Tibial artery (tissue), 4 donors: ENCODE results near the gene MYO10.

ENCODE experiments used
- DNase-seq, 2 donors: peaks; one replicate each; pipeline ENCODE4 v3.0.0-alpha.2; 2019
- H3K27ac ChIP-seq, 2 donors: fragments of 200-600 bp; sonication (generic) in 1 of 2; 1 replicate in 1 of 2; 2 replicates in 1 of 2; pipeline ENCODE4 v1.5.1; 2018 to 2019; ENCODE audit warnings: mild to moderate bottlenecking in 1 of 2
- H3K27me3 ChIP-seq, 2 donors: fragments of 200-600 bp; sonication (generic) in 1 of 2; one replicate each; pipeline versions ENCODE4 v1.5.1 to v1.6.0; 2016 to 2019
- H3K36me3 ChIP-seq, 3 donors: fragments of 200-600 bp; sonication (generic) in 2 of 3; one replicate each; pipeline ENCODE4 v1.5.1; 2016 to 2019; ENCODE audit warnings: mild to moderate bottlenecking in 2 of 3
- H3K4me1 ChIP-seq, 4 donors: fragments of 200-600 bp; sonication (generic) in 2 of 4; 1 replicate in 3 of 4; 2 replicates in 1 of 4; pipeline ENCODE4 v1.5.1; 2016 to 2019
- H3K4me3 ChIP-seq, 2 donors: fragments of 200-600 bp; sonication (generic) in 1 of 2; 1 replicate in 1 of 2; 2 replicates in 1 of 2; pipeline ENCODE4 v1.5.1; 2018 to 2019; ENCODE audit warnings: mild to moderate bottlenecking in 2 of 2
- H3K9me3 ChIP-seq, 3 donors: fragments of 200-600 bp; sonication (generic) in 1 of 3; one replicate each; pipeline ENCODE4 v1.5.1; 2016 to 2019
- CTCF ChIP-seq, 2 experiments: fragments of 200-600 bp in 1 of 2; fragments of 450-650 bp in 1 of 2; IDR thresholded peaks; one replicate each; pipeline ENCODE4 v1.5.1; 2017 to 2019; ENCODE audit warnings: antibody characterized with exemption in 2 of 2, mild to moderate bottlenecking in 1 of 2, moderate library complexity in 1 of 2
- intact Hi-C: fragments of 100-400 bp; cut with DNase I; formaldehyde crosslinking; loops from one replicate; pipeline ENCODE4 v1.15.0; 2023; ENCODE audit warnings: low total_unique reads

Gene MYO10

GRCh38 chr5:16965581-16965980 is 29.5 kb upstream of the MYO10 start:
- H3K4me3 ChIP-seq: no peak overlapping the region
- H3K9me3 ChIP-seq: no peaks in the 10 kb centered on the region
- H3K27me3 ChIP-seq: no peaks in the 10 kb centered on the region
- H3K36me3 ChIP-seq: no peaks in the 10 kb centered on the region
- TF ChIP-seq CTCF (IDR thresholded peaks at IDR 0.05): no peak
- intact Hi-C loops: no loop called here
- H3K27ac ChIP-seq: no peak overlapping the region
- no peaks in the 10 kb centered on the region for H3K4me1 ChIP-seq
- DNase-seq: no peak

GRCh38 chr5:16963821-16964220 is 27.7 kb upstream of the MYO10 start:
- no peaks in the 10 kb centered on the region for H3K9me3 ChIP-seq
- DNase-seq: no peak

GRCh38 chr5:16961131-16961530 is 25.0 kb upstream of the MYO10 start:
- Histone ChIP-seq H3K4me1 (peaks cover 0 to 6% (median 0%) of the 10 kb centered on the region in 4 donors), H3K9me3 (no peaks in the 10 kb centered on the region), H3K27me3 (no peaks in the 10 kb centered on the region), H3K27ac (no peak overlapping the region), H3K4me3 (no peak overlapping the region), H3K36me3 (no peaks in the 10 kb centered on the region)
- TF ChIP-seq CTCF (IDR thresholded peaks at IDR 0.05): no peak
- DNase-seq: no peak
- intact Hi-C loops: no loop called here

More at GRCh38 chr5:16963821-16964220, 27.7 kb upstream of the MYO10 start:
- TF ChIP-seq CTCF (IDR thresholded peaks at IDR 0.05): no peak
- H3K27ac ChIP-seq: no peak overlapping the region
- no peak overlapping the region for H3K4me3 ChIP-seq
- no peaks in the 10 kb centered on the region for H3K4me1 ChIP-seq
- no peaks in the 10 kb centered on the region for H3K27me3 ChIP-seq
- no peaks in the 10 kb centered on the region for H3K36me3 ChIP-seq
- intact Hi-C loops: no loop called here

- Histone ChIP-seq H3K36me3 (no peaks in the 10 kb centered on the region), H3K4me3 (no peak overlapping the region), H3K4me1 (peaks cover 0 to 6% (median 0%) of the 10 kb centered on the region in 4 donors), H3K27me3 (no peaks in the 10 kb centered on the region), H3K27ac (no peak overlapping the region), H3K9me3 (no peaks in the 10 kb centered on the region)
- no peak for DNase-seq
- intact Hi-C loops: no loop called here
- no peak for TF ChIP-seq CTCF (IDR thresholded peaks at IDR 0.05)
Measured at GRCh38 chr5:16957304-16958196, 21.5 kb upstream of the MYO10 start.

- intact Hi-C loops: no loop called here
- Histone ChIP-seq H3K9me3 (no peaks in the 10 kb centered on the region), H3K27me3 (no peaks in the 10 kb centered on the region), H3K27ac (no peak overlapping the region), H3K36me3 (no peaks in the 10 kb centered on the region), H3K4me3 (no peak overlapping the region), H3K4me1 (peaks cover 0 to 6% (median 0%) of the 10 kb centered on the region in 4 donors)
- no peak for DNase-seq
- TF ChIP-seq CTCF (IDR thresholded peaks at IDR 0.05): no peak
Measured at GRCh38 chr5:16953729-16954128, 17.6 kb upstream of the MYO10 start.
